WTC11 (cell line): Measurements from ENCODE around the gene VWF. TPM values are rescaled to one million over a fixed set of nuclear protein-coding genes. Genes with fewer than 3 reads are reported as not detected.

Experiments
- ATAC-seq: fragments of 200-7000 bp; cut with Tn5 transposase; 2 replicates; pipeline ENCODE4 v1.10.0; 2021; ENCODE audit warnings: mild to moderate bottlenecking, moderate library complexity
- CTCF ChIA-PET: fragments of 300-600 bp; sonication (Branson Sonifier 250); formaldehyde crosslinking; loops from one replicate; lab custom pipeline; 2021; ENCODE audit warnings: antibody characterized with exemption; lab: Charles Lee
- POLR2A ChIA-PET: fragments of 350-600 bp; sonication (Branson Sonifier 250); formaldehyde crosslinking; loops from one replicate; lab custom pipeline; 2021; ENCODE audit warnings: antibody characterized with exemption; lab: Charles Lee
- DNase-seq: peaks from one replicate; pipeline ENCODE4 v3.0.0; 2021; ENCODE audit warnings: low spot score
- H3K27ac Mint-ChIP-seq: 2 replicates; pipeline ENCODE4 v1.8.0; 2021; ENCODE audit warnings: mixed read lengths
- H3K27me3 Mint-ChIP-seq: 2 replicates; pipeline ENCODE4 v1.8.0; 2021; ENCODE audit warnings: low read depth, mild to moderate bottlenecking, moderate library complexity, mixed read lengths
- H3K36me3 Mint-ChIP-seq: 2 replicates; pipeline ENCODE4 v1.8.0; 2021; ENCODE audit warnings: mixed read lengths
- H3K4me1 Mint-ChIP-seq: 2 replicates; pipeline ENCODE4 v1.8.0; 2022; ENCODE audit warnings: mixed read lengths
- H3K4me3 Mint-ChIP-seq: 2 replicates; pipeline ENCODE4 v1.8.0; 2021; ENCODE audit warnings: mild to moderate bottlenecking, moderate library complexity, mixed read lengths
- H3K9me3 Mint-ChIP-seq: 2 replicates; pipeline ENCODE4 v1.8.0; 2021; ENCODE audit warnings: mixed read lengths
- ATF3 ChIP-seq: sonication (generic); formaldehyde crosslinking; conservative IDR thresholded peaks from 2 replicates; pipeline ENCODE4 v1.8.1; 2022; ENCODE audit warnings: mild to moderate bottlenecking, missing genetic modification reagents
- E2F1 ChIP-seq: sonication (generic); formaldehyde crosslinking; IDR thresholded peaks from 2 replicates; pipeline ENCODE4 v1.8.0; 2022; ENCODE audit warnings: mild to moderate bottlenecking, missing genetic modification reagents
- ELF4 ChIP-seq: sonication (generic); formaldehyde crosslinking; IDR thresholded peaks from 2 replicates; pipeline ENCODE4 v1.8.1; 2022; ENCODE audit warnings: low read depth, mild to moderate bottlenecking, moderate library complexity, missing genetic modification reagents
- FOXP4 ChIP-seq: sonication (generic); formaldehyde crosslinking; IDR thresholded peaks from 2 replicates; pipeline ENCODE4 v1.8.0; 2022; ENCODE audit warnings: mild to moderate bottlenecking, missing genetic modification reagents
- GRHL2 ChIP-seq: fragments of 250-450 bp; sonication (Bioruptor Pico); IDR thresholded peaks from 2 replicates; pipeline ENCODE4 v1.8.0; 2022; ENCODE audit warnings: mild to moderate bottlenecking, moderate library complexity; ENCODE audit not compliant: insufficient replicate concordance, severe bottlenecking
- GTF2I ChIP-seq: fragments of 250-450 bp; sonication (Bioruptor Pico); conservative IDR thresholded peaks from 2 replicates; pipeline ENCODE4 v1.4.0; 2021; ENCODE audit warnings: mild to moderate bottlenecking
- JAZF1 ChIP-seq: fragments of 250-450 bp; sonication (Bioruptor Pico); IDR thresholded peaks from 2 replicates; pipeline ENCODE4 v1.9.0; 2021; ENCODE audit warnings: moderate library complexity, mild to moderate bottlenecking, inconsistent platforms
- OVOL2 ChIP-seq: fragments of 250-450 bp; sonication (Bioruptor Pico); IDR thresholded peaks from 2 replicates; pipeline ENCODE4 v1.9.0; 2021; ENCODE audit warnings: mild to moderate bottlenecking, borderline replicate concordance
- ZBTB21 ChIP-seq: sonication (generic); formaldehyde crosslinking; IDR thresholded peaks from 2 replicates; pipeline ENCODE4 v1.8.1; 2023; ENCODE audit warnings: mild to moderate bottlenecking, missing genetic modification reagents, borderline replicate concordance
- ZNF396 ChIP-seq: fragments of 250-450 bp; sonication (Bioruptor Pico); IDR thresholded peaks from 2 replicates; pipeline ENCODE4 v1.8.0; 2021; ENCODE audit warnings: mild to moderate bottlenecking, moderate library complexity, borderline replicate concordance
- ZNF416 ChIP-seq: fragments of 250-450 bp; sonication (Bioruptor Pico); IDR thresholded peaks from 2 replicates; pipeline ENCODE4 v1.9.0; 2021; ENCODE audit warnings: mild to moderate bottlenecking, inconsistent platforms
- ZNF423 ChIP-seq: fragments of 250-450 bp; sonication (Bioruptor Pico); IDR thresholded peaks from 2 replicates; pipeline ENCODE4 v2.1.2; 2022; ENCODE audit warnings: mild to moderate bottlenecking, moderate library complexity
- total RNA-seq: library from RNA; stranded (reverse); gene quantifications from 3 replicates; pipeline ENCODE4 v1.2.3, GENCODE V29; 2021
- TF ChIP-seq, protein P1 (sequence below): sonication (generic); formaldehyde crosslinking; IDR thresholded peaks from 2 replicates; pipeline ENCODE4 v1.8.0; 2023; ENCODE audit warnings: mild to moderate bottlenecking, missing genetic modification reagents
- TF ChIP-seq, protein P2 (sequence below): sonication (generic); formaldehyde crosslinking; IDR thresholded peaks from 2 replicates; pipeline ENCODE4 v1.8.1; 2022; ENCODE audit warnings: low read depth, mild to moderate bottlenecking, moderate library complexity, missing genetic modification reagents, borderline replicate concordance
- TF ChIP-seq, protein P3 (sequence below): fragments of 250-450 bp; sonication (Bioruptor Pico); IDR thresholded peaks from 2 replicates; pipeline ENCODE4 v1.9.0; 2021; ENCODE audit warnings: mild to moderate bottlenecking
- TF ChIP-seq, protein P4 (sequence below): sonication (generic); formaldehyde crosslinking; IDR thresholded peaks from 2 replicates; pipeline ENCODE4 v1.8.1; 2022; ENCODE audit warnings: mild to moderate bottlenecking, missing genetic modification reagents, moderate library complexity, borderline replicate concordance

The VWF gene
- total RNA-seq, 1 experiment from 2014 or later = 0.48 TPM

GRCh38 chr12:6074427-6074826, 50.0 kb downstream of the VWF start:
- Mint-ChIP-seq H3K4me3 (no peak overlapping the region), H3K27me3 (no peaks in the 10 kb centered on the region), H3K36me3 (no peaks in the 10 kb centered on the region), H3K4me1 (peaks cover 20% of the 10 kb centered on the region), H3K9me3 (no peaks in the 10 kb centered on the region), H3K27ac (no peak overlapping the region)
- ChIA-PET POLR2A (no interaction called here), CTCF (interaction anchor here (0.6 to 2.6 kb wide), 10 partner anchors 17 to 383 kb away, joined by 3 to 17 read pairs (median 4); no protein-coding TSS in a partner anchor)
- DNase-seq (no peak), ATAC-seq (no peak)
- no peak for TF ChIP-seq ELF4 (CRISPR knock-in tag)
- TF ChIP-seq, protein P1, sequence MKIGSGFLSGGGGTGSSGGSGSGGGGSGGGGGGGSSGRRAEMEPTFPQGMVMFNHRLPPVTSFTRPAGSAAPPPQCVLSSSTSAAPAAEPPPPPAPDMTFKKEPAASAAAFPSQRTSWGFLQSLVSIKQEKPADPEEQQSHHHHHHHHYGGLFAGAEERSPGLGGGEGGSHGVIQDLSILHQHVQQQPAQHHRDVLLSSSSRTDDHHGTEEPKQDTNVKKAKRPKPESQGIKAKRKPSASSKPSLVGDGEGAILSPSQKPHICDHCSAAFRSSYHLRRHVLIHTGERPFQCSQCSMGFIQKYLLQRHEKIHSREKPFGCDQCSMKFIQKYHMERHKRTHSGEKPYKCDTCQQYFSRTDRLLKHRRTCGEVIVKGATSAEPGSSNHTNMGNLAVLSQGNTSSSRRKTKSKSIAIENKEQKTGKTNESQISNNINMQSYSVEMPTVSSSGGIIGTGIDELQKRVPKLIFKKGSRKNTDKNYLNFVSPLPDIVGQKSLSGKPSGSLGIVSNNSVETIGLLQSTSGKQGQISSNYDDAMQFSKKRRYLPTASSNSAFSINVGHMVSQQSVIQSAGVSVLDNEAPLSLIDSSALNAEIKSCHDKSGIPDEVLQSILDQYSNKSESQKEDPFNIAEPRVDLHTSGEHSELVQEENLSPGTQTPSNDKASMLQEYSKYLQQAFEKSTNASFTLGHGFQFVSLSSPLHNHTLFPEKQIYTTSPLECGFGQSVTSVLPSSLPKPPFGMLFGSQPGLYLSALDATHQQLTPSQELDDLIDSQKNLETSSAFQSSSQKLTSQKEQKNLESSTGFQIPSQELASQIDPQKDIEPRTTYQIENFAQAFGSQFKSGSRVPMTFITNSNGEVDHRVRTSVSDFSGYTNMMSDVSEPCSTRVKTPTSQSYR (CRISPR knock-in tag) = no peak
- TF ChIP-seq FOXP4 (CRISPR knock-in tag) = no peak
- TF ChIP-seq, protein P2, sequence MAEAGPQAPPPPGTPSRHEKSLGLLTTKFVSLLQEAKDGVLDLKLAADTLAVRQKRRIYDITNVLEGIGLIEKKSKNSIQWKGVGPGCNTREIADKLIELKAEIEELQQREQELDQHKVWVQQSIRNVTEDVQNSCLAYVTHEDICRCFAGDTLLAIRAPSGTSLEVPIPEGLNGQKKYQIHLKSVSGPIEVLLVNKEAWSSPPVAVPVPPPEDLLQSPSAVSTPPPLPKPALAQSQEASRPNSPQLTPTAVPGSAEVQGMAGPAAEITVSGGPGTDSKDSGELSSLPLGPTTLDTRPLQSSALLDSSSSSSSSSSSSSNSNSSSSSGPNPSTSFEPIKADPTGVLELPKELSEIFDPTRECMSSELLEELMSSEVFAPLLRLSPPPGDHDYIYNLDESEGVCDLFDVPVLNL = no peak
- TF ChIP-seq, protein P3, sequence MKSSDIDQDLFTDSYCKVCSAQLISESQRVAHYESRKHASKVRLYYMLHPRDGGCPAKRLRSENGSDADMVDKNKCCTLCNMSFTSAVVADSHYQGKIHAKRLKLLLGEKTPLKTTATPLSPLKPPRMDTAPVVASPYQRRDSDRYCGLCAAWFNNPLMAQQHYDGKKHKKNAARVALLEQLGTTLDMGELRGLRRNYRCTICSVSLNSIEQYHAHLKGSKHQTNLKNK (CRISPR knock-in tag) = no peak
- no peak for TF ChIP-seq ATF3
- no peak for TF ChIP-seq ZNF416 (CRISPR knock-in tag)

GRCh38 chr12:6073426-6073825, 51.0 kb downstream of the VWF start:
- ATAC-seq (no peak), DNase-seq (no peak)
- H3K27me3 Mint-ChIP-seq = no peaks in the 10 kb centered on the region
- TF ChIP-seq ZNF423 (CRISPR knock-in tag) (no peak), GRHL2 (CRISPR knock-in tag) (no peak), ZBTB21 (CRISPR knock-in tag) (no peak), E2F1 (CRISPR knock-in tag) (no peak), JAZF1 (CRISPR knock-in tag) (no peak), ZNF396 (CRISPR knock-in tag) (no peak), OVOL2 (CRISPR knock-in tag) (no peak), GTF2I (no peak)
- TF ChIP-seq, protein P4, sequence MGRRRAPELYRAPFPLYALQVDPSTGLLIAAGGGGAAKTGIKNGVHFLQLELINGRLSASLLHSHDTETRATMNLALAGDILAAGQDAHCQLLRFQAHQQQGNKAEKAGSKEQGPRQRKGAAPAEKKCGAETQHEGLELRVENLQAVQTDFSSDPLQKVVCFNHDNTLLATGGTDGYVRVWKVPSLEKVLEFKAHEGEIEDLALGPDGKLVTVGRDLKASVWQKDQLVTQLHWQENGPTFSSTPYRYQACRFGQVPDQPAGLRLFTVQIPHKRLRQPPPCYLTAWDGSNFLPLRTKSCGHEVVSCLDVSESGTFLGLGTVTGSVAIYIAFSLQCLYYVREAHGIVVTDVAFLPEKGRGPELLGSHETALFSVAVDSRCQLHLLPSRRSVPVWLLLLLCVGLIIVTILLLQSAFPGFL = no peak
- CTCF ChIA-PET = interaction anchor here (1.3 to 9.7 kb wide), 5 partner anchors 16 to 210 kb away, joined by 5 to 84 read pairs (median 17); no protein-coding TSS in a partner anchor
- H3K4me3 Mint-ChIP-seq = no peak overlapping the region
- H3K4me1 Mint-ChIP-seq = peaks cover 20% of the 10 kb centered on the region
- POLR2A ChIA-PET = interaction anchor here (0.5 kb wide), 1 partner anchor 53 kb away, joined by 3 read pairs; no protein-coding TSS in a partner anchor
- no peak overlapping the region for H3K27ac Mint-ChIP-seq
- no peaks in the 10 kb centered on the region for H3K36me3 Mint-ChIP-seq
- H3K9me3 Mint-ChIP-seq = no peaks in the 10 kb centered on the region
